GM21526 (cell line): ENCODE data around the gene POLDIP2.
A peak's percentile ranks its signal among the peaks of the same experiment; 100 is the strongest.

Source experiments
- ATAC-seq: cut with Tn5 transposase; IDR thresholded peaks from one replicate; pipeline ENCODE4 v1.9.1; 2021; ENCODE audit warnings: moderate library complexity; ENCODE audit not compliant: unreplicated experiment, low FRiP score

The POLDIP2 gene

DNA sequence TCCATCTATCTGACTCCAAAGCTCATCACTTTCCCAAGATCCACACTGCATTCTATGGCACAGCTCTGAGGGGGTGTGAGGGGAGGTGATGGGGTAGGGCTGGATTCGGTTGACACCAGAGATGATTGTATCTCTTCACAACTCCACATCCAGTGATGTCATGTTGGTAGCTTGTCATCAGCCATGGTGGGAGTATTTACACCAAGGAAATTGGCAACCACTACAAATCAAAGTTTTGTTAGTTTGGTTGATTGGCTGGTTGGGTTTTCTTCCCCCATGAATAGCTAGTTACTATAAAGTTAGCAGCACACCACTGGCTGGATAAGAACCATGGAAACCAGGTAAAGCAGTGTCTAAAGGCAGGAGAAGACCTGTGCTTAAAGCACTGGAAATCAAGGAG, 33.7 kb upstream of the POLDIP2 start:
- no peak for ATAC-seq

DNA sequence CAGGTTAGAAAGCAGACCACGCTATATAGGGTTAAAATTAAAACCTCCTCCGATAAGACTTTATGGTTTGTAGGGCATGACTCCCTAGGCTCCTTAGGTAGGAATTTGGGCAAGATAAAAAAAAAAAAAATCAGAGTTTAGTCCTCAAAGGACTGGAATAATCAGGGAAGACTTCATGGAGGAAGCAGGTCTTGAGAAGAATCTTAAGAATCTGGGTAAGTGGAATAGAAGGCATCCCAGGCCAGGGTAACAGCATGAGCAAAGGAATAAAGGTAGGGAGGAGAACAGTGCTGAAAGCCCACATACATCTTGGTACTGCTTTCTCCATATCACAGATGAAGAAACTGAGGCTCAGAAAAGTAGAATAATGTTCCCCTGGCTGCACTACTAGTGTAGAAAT, 33.2 kb upstream of the POLDIP2 start:
- no peak for ATAC-seq

DNA sequence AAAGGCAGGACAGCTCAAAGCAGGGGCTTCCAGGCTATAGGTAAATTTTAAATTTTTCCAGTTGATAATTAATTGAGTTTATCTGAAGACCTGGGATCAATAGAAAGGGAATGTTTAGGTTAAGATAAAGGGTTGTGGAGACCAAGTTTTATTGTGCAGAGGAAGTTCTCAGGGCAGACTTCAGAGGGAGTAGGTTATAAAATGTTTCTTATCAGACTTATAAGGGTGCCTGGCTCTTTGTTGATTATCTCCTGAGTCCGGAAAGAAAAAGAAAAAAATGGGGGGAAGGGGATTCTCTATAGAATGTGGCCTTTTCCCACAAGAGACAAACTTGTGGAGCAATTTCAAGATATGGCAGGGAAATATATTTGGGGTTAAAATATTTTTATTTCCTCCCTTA, 32.8 kb upstream of the POLDIP2 start:
- ATAC-seq = no peak

DNA sequence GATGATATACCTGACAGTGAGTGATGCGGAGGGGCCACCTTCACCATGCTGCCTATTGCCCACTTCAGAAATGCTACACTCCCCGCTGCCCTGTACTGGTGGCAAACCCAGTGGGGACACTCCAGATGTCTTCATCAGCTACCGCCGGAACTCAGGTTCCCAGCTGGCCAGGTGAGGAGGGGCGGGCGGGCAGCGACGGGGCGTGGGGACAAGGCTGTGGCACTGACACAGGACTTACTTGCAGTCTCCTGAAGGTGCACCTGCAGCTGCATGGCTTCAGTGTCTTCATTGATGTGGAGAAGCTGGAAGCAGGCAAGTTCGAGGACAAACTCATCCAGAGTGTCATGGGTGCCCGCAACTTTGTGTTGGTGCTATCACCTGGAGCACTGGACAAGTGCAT, 30.8 kb upstream of the POLDIP2 start:
- no peak for ATAC-seq

DNA sequence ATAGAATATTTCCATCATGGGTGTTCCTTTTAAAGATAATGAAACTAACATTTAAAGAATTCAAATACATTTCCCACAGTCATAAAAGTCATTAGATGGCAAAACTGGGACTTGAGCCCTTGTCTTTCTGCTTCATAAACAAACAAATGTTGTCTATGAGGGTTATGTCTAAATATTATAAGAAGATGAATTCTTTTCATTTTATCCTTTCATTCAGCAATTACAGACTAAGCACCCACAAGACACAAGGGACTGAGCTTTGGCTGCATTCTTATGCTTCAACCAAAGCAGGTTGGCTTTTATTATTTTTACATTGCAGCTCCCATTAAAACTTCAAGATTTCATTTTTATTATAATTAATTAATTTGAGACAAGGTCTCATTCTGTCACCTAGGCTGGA, 29.1 kb upstream of the POLDIP2 start:
- ATAC-seq = no peak

DNA sequence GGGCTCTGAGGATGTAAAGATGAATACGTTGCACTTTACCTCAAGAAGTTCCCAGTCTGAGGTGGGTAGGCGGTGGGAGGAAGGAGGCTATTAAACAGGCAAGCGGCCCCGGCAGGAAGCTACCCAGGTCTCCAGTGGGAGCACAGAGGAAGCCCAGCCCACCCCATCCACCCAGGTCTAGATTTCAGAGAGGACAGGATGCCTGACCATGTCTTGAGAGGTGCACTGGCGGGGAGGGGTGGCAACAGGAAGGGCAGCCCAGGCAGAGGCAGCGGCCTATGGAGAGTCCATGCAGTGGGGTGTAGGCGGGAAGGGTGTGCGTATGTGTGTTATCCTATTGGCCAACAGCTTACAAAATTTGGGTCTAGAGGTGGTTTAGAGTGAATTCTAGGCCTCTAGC, 28.1 kb upstream of the POLDIP2 start:
- ATAC-seq = no peak

DNA sequence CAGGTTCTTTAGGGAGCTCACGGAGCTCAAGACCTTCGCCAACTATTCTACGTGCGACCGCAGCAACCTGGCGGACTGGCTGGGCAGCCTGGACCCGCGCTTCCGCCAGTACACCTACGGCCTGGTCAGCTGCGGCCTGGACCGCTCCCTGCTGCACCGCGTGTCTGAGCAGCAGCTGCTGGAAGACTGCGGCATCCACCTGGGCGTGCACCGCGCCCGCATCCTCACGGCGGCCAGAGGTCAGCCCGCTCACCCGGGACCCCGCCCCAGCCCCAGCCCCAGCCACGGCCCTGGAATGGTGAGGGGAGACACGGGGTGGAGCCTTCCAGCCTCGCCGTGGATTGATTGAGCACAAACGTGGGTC, 27.7 kb upstream of the POLDIP2 start:
- ATAC-seq = no peak

DNA sequence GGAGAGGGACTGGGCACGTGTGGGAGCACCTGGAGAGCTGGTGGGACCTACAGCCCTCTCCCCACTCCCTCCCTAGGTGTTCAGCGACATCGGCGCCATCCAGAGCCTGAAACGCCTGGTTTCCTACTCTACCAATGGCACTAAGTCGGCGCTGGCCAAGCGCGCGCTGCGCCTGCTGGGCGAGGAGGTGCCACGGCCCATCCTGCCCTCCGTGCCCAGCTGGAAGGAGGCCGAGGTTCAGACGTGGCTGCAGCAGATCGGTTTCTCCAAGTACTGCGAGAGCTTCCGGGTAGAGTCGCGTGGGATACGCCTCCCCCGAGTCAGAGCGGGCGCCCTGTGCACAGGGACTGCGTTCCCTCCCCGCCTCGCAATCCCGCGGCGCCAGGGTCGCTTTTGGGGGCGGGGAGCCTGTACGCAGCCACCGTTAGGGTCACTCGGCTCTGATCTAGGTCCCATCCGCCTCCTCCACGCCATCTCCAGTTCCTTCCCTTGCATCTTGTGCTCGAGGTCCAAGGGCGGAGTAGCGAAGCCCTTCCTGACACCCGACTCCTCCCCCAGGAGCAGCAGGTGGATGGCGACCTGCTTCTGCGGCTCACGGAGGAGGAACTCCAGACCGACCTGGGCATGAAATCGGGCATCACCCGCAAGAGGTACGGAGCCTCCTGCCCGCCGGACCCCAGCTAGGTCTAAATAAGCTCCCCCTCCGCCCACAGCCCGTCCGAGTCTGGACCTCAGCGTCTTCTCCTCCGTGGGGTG, 27.1 kb upstream of the POLDIP2 start:
- peak; percentile 51 for ATAC-seq

DNA sequence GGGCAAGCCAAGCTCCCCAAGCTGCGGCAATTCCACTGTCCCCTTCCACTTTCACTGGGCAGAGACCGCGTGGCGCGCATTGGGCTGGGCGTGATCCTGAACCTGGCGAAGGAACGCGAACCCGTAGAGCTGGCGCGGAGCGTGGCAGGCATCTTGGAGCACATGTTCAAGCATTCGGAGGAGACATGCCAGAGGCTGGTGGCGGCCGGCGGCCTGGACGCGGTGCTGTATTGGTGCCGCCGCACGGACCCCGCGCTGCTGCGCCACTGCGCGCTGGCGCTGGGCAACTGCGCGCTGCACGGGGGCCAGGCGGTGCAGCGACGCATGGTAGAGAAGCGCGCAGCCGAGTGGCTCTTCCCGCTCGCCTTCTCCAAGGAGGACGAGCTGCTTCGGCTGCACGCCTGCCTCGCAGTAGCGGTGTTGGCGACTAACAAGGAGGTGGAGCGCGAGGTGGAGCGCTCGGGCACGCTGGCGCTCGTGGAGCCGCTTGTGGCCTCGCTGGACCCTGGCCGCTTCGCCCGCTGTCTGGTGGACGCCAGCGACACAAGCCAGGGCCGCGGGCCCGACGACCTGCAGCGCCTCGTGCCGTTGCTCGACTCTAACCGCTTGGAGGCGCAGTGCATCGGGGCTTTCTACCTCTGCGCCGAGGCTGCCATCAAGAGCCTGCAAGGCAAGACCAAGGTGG, 24.0 kb upstream of the POLDIP2 start:
- ATAC-seq = no peak

DNA sequence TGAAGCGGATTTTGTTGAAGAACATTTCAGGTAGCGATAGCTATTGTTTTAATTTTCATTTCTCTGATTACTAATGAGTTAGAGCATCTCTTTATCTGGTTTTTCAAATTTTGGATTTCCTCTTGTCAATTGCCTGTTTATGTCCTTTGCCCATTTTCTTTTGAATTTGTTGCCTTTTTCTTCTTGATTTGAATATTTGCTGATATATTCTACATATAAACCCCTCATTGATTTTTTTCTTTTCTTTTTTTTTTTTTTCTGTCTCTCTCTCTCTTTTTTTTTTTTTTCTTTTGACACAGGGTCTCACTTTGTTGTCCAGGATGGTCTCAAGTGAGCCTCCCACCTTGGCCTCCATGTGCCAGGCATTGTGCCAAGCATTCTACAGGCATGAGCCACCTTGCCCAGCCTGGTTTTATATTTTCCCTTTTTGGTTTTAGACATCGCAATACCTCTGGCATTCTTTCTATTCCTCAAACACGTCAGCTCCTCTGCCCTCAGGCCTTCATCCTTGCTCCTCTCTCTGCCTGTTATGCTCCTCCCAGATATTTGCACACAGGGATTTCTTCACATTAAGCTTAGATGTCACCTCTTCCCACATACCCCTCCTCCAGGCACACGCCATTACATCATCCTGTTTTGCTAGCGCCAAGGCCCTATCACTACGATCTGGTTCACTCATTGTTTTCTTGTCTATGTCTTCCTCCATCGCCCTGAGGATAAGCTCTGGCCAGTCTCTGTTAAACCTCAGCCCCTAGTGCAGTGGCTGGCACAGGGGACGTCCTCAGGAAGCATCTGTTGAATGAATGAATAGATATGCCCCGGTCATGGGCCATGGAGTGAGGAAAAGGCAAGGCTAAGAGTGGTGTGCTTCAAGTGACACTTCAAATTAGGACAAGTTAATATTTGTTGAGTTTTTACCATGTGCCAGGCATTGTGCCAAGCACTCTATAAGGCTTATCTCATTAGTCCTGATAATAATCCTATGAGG, 22.8 kb upstream of the POLDIP2 start:
- ATAC-seq = no peak

DNA sequence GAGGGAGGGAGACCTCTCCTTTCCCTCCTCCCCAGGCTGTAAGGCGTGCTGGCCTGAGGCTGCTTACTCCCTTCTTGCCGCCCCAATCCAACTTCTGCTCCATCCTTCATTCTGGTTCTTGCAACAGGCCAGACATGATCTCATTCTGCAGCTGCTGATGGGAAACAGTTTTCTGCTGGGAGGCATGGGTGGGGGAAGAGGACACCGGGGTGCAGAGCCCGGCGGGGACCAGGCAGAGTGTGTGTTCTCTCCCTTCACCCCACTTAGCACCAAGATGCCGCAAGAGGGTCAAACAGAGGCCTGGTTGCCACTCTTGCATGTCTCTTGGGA, 15.6 kb upstream of the POLDIP2 start:
- ATAC-seq = no peak

DNA sequence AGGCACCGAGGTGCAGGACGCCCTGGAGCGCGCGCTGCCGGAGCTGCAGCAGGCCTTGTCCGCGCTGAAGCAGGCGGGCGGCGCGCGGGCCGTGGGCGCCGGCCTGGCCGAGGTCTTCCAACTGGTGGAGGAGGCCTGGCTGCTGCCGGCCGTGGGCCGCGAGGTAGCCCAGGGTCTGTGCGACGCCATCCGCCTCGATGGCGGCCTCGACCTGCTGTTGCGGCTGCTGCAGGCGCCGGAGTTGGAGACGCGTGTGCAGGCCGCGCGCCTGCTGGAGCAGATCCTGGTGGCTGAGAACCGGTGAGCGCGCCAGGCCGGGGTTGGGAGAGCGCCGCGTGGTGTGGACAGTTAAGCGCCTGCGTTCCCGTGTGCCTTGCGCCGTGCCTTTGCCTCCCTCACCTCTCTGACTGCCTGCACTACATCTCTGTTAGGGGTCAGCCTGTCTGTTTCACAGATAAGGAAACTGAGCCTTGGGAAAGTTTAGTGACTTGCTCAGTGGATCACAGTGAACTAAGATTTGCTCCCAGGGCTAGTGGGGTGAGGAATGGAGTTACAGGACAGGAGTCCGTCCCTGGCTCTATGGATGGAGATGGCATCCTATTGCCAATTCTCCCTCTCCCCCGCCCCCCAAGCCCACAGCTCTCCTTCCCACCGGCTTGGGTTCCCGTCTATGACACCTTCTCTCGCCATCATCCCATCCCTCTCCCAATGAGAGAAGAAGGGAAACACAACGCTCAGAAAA, 15.0 kb upstream of the POLDIP2 start:
- ATAC-seq = peak; percentile 15

DNA sequence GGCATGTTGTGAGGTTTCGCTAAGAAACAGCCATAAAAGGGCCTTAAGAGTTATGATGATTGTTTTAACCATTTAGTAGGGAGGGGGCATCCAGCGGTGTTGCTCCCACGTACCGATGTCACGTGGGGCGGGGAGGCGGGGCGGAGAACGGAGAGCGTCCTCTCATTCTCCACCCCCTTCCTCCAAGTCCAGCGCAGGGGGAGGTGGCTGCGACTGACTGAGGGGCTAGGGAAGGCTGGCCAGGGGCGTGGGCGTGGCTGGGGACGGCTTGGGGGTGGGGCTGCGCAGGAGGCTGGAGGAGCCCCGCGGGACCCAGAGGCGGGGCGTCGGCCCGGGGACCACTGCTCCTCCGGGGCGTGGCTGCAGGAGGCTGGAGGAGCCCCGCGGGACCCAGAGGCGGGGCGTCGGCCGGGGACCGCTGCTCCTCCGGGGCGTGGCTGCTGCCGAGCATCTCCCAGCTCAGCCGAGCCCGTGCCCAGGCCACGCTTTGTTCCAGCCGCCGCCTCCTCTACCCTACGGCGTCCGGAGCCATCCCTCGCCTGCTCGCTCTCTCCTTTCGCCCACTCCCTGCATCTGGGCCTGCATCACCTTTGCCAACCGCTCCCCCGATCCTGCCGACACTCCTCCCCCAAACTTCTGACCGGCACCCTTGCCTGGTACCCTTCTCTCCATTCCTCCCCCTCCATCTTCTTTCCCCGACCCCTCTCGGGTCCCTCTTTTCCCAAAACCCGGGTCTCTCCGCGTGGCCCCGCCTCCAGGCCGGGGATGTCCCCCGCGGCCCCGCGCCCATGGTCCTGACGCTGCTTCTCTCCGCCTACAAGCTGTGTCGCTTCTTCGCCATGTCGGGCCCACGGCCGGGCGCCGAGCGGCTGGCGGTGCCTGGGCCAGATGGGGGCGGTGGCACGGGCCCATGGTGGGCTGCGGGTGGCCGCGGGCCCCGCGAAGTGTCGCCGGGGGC, 14.2 kb upstream of the POLDIP2 start, which contains the start of gene SARM1:
SARM1 (plus strand) TSS at position 450 of the 958 bp plus-strand sequence; CDS start at position 789, 339 bp downstream.
- ATAC-seq = peak; percentile 63

DNA sequence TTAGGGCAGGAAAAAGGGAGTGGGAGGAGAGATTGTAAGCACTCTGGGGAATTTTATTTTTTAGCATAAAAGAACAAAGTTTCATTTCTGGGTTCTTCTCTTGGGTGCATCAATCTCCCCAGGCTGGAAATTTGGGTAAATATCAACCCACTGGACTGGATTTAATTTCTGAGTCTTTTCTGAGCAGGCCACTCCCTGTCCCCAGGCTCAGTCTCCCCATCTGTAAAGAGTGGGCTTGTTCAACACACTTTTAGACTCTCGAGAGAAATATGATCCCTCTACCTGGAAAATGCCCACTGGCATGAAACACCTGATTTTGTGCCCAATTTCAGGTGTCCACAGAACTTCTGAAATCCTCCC, 13.4 kb upstream of the POLDIP2 start:
- ATAC-seq = no peak

DNA sequence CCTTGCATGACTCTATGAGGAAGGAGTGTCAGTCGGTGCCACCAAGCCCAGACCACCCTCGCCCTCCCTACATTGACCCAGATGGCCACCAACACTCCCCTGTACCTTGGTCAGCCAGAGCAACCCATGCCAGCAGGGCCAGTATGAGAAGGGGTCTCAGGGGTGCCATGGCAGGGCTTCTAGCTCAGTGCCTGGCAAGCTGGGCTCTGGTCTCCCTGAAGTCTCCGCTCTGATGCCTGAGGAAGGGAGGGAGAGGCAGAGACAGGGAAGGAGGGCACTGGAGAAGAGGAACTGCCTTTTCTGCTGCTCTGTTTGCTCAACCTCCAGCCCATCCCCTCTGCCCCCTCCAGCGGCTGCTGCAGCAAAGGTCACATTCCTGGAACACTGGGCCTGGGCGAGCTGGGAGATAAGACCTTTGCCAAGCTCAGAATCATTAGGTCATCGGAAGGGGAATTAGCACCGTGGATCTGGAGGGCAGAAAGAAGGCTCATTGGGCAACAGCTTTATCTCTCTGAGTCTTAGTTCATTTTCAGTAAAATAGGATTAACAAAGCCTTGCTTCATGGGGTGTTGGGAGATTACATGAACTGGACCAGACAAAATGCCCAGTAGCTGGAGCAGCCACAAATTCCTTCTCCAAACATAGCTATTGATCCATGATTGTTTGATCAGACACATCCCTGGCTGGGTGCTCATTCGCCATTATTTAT, 12.9 kb upstream of the POLDIP2 start, which contains the start of gene VTN:
VTN (minus strand) TSS at position 273 of the 709 bp plus-strand sequence; CDS start at position 169, 104 bp downstream.
- ATAC-seq = no peak

DNA sequence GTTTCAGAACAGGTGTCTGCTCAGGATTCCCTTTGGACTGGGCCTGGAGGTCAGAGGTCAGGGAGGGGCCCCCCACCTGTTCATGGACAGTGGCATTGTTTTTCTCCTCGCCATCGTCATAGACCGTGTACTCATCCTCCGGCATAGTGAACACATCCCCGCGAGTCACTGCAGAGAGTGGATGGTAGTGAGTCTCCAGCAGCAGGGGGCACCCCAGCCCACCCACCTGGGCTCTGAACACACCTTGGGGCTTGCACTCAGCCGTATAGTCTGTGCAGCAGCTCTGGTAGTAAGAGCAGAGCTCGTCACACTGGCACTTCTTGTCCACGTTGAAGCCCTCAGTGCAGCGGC, 12.3 kb upstream of the POLDIP2 start:
- ATAC-seq = no peak

DNA sequence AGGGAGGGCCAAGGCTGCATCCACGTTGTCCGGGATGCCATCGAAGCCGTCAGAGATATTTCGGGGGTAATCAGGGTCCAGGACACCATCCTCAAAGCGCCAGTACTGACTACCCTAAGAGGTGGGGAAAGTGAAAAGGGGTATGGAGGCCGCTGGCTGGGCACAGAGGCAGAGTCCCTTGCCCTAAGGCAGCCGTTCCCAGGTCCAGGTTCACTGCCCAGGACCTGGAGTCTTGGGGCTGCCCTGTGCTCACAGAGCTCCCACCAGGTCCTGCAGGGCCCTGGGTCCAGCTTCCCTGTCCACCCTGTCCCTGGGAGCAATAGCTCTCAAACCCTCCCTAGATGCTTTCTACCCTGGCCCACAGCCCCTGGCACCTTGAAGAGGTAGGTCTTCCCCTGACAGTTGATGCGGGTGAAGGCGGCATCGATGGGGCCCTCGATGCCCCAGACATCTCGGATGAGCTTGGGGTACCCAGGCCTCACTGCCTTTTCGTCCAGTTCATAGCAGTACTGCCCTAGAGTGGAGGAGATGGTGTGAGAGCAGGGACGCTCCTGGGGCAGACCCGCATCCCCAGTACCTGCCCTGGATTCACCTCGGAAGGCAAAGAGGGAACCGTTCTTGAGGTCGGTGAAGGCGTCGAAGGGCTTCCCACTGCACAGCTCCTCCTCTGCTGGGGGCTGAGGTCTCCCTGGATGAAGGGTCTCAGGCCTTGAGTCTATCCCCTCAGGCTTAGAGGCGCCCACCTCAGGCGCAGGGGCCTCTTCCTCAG, 11.8 kb upstream of the POLDIP2 start:
- ATAC-seq = no peak

DNA sequence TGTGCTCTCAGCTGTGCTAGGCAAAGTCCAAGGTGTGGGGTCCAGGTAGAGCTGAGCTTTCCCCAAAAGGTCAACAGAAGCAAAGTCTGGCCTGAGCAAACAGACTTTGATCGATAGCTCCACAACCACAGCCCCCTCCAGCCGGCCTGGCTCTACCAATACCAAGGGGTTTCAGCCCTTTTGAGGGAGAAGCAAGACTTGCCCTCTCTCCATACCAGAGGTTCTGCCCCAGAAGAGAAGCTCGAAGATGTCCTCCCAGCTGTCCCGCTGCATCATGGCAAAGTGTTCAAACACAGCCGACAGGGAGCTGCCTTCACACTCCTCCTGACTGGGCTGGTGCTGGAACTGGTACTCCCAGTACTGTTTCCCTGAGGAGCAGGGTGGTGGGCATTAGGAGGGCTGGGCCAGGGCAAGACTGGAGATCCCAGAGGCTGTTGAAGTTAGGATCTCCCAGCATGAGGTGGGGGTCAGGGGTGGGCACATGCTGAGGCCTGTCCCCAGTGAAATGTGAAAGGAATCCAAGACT, 11.0 kb upstream of the POLDIP2 start:
- no peak for ATAC-seq
